ENCODE data around the gene ASAH2B. TPM values are rescaled to one million over a fixed set of nuclear protein-coding genes. Genes with fewer than 3 reads are reported as not detected.

ASAH2B gene
- total RNA-seq, 1 donor from 2014 or later: 6.3 TPM

- Mint-ChIP-seq H3K9me3 (no peaks in the 10 kb centered on the region), H3K27me3 (ENCODE audit: low read depth) (peaks cover 5% of the 10 kb centered on the region), H3K4me3 (no peak overlapping the region), H3K36me3 (no peaks in the 10 kb centered on the region), H3K27ac (no peak overlapping the region), H3K4me1 (peaks cover 2% of the 10 kb centered on the region)
- DNase-seq (ENCODE audit: low spot score in 2 of 2, unreplicated experiment in 2 of 2): no peak
- no peak for TF ChIP-seq CTCF (IDR thresholded peaks at IDR 0.05; ENCODE audit: unreplicated experiment)
These were observed 68.4 kb downstream of the ASAH2B start for GRCh38 chr10:50807851-50808776.

Other genes starting within 250 kb of the ASAH2B start
- 14.9 to 17.5 TPM (median 16.8 TPM) in 3 replicates for gene SGMS1, start 116.0 kb upstream of the ASAH2B start, total RNA-seq
- gene A1CF, start 145.7 kb downstream of the ASAH2B start, total RNA-seq: 0.07 to 0.20 TPM in 2 of 3 replicates, not detected in the other

All from mesothelial cell of epicardium (in vitro differentiated cells).